Suprapubic skin (tissue), 3 donors: ENCODE data around the gene AMDHD1.

Source experiments
- CTCF ChIP-seq, 2 donors: fragments of 200-600 bp in 1 of 2; fragments of 450-650 bp in 1 of 2; sonication (generic) in 1 of 2; IDR thresholded peaks; one replicate each; pipeline ENCODE4 v1.5.1; 2016 to 2019; ENCODE audit warnings: antibody characterized with exemption in 2 of 2, mild to moderate bottlenecking in 1 of 2, moderate library complexity in 1 of 2
- POLR2A ChIP-seq, 2 donors: fragments of 450-650 bp; IDR thresholded peaks; one replicate each; pipeline ENCODE4 v1.6.1; 2017; ENCODE audit warnings: antibody characterized with exemption in 2 of 2, mild to moderate bottlenecking in 2 of 2, moderate library complexity in 2 of 2

DNA sequence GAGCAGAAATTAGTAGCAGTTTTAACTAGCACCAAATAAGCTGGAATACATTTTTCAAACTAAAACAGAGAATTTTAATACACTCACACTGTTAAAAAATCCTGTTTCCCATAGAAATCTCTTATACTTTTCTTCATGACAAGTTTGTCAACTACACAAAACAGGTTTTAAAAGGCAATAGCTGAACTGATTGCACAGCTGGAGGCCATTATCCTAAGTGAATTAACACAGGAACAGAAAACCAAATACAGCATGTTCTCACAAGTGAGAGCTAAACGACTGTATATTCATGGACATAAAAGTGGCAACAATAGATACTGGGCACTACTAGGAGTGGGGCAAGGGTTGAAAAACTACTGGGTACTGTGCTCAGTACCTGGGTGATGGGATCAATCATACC, 64.6 kb downstream of the AMDHD1 start:
- TF ChIP-seq CTCF (IDR thresholded peaks at IDR 0.05) = no peak
- no peak for TF ChIP-seq POLR2A (IDR thresholded peaks at IDR 0.05)
